Activated CD4-positive, alpha-beta T cell treated with anti-CD3 and anti-CD28 coated beads, Interleukin-2, amount 50 U/mL, for 24 hours (primary cell): Measurements from ENCODE around the gene OR51G2.
"Not testable (repeated sequence)": the region's sequence is repeated elsewhere in the genome, so short reads cannot be mapped to it uniquely, and the experiment has no call there.

ENCODE experiments used
- DNase-seq, 2 donors: peaks; one replicate each; pipeline ENCODE4 v3.0.0-alpha.2; 2020; ENCODE audit warnings: low read depth in 1 of 2, low spot score in 1 of 2

OR51G2 gene

GRCh38 chr11:4919250-4919649 is at the start of gene OR51G2:
Gene OR51G2, minus strand, starts transcription at chr11:4919350. Its CDS starts 3,687 bp downstream, at chr11:4915663.
- no peak for DNase-seq

GRCh38 chr11:4962816-4963215 is 43.7 kb upstream of the OR51G2 start:
- no peak for DNase-seq

GRCh38 chr11:4960877-4961276 is 41.7 kb upstream of the OR51G2 start:
- DNase-seq, result no peak

GRCh38 chr11:4957396-4957795 is 38.2 kb upstream of the OR51G2 start:
- no peak for DNase-seq

GRCh38 chr11:4955613-4956012 is 36.5 kb upstream of the OR51G2 start, which contains the start of gene OR51A2:
Gene OR51A2, minus strand, starts transcription at chr11:4955713. Its CDS starts 0 bp downstream, at chr11:4955713.
- DNase-seq, result not testable (repeated sequence)

- no peak for DNase-seq
These were observed 28.4 kb upstream of the OR51G2 start, which contains the start of gene OR51A4 for GRCh38 chr11:4947505-4947904. Gene OR51A4, minus strand, starts transcription at chr11:4947605. Its CDS starts 505 bp downstream, at chr11:4947100.

GRCh38 chr11:4936745-4937144 is 17.6 kb upstream of the OR51G2 start:
- no peak for DNase-seq

GRCh38 chr11:4932751-4933150 is 13.6 kb upstream of the OR51G2 start:
- DNase-seq, result no peak

GRCh38 chr11:4926608-4927007 is 7.5 kb upstream of the OR51G2 start:
- no peak for DNase-seq

GRCh38 chr11:4924239-4924638 is 5.1 kb upstream of the OR51G2 start, which contains the start of gene OR51G1:
Gene OR51G1, minus strand, starts transcription at chr11:4924339. Its CDS starts 0 bp downstream, at chr11:4924339.
- DNase-seq, result no peak

- no peak for DNase-seq
These were observed 3.2 kb upstream of the OR51G2 start for GRCh38 chr11:4922304-4922703.

GRCh38 chr11:4921796-4922195 is 2.6 kb upstream of the OR51G2 start:
- DNase-seq, result no peak

- no peak for DNase-seq
These were observed 2.6 kb downstream of the OR51G2 start for GRCh38 chr11:4916581-4916980.

- DNase-seq, result no peak
These were observed 15.7 kb downstream of the OR51G2 start, which contains the start of gene OR51A7 for GRCh38 chr11:4903484-4903883. Gene OR51A7, plus strand, starts transcription at chr11:4903783. Its CDS starts 3,587 bp downstream, at chr11:4907370.

GRCh38 chr11:4891996-4892640 is 27.0 kb downstream of the OR51G2 start:
- DNase-seq, result no peak

GRCh38 chr11:4890279-4890678 is 28.9 kb downstream of the OR51G2 start:
- DNase-seq, result no peak

- no peak for DNase-seq
These were observed 31.6 kb downstream of the OR51G2 start for GRCh38 chr11:4887591-4887990.

- DNase-seq, result no peak
These were observed 33.0 kb downstream of the OR51G2 start for GRCh38 chr11:4886186-4886585.

GRCh38 chr11:4884361-4884760 is 34.8 kb downstream of the OR51G2 start:
- DNase-seq, result no peak

- DNase-seq, result no peak
These were observed 36.6 kb downstream of the OR51G2 start for GRCh38 chr11:4882543-4882942.

GRCh38 chr11:4881860-4882500 is 37.2 kb downstream of the OR51G2 start, which contains the start of gene OR51T1:
Gene OR51T1, plus strand, starts transcription at chr11:4881900. Its CDS starts 0 bp downstream, at chr11:4881900.
- no peak for DNase-seq

GRCh38 chr11:4881188-4881587 is 38.0 kb downstream of the OR51G2 start:
- no peak for DNase-seq
